Neutrophil (primary cell): ENCODE measurements around the gene SF3B3.

Source experiments
- H3K27ac ChIP-seq: fragments of 200-600 bp; sonication (generic); 2 replicates; pipeline ENCODE4 v1.5.1; 2016; ENCODE audit warnings: mild to moderate bottlenecking, moderate library complexity
- H3K27me3 ChIP-seq: fragments of 200-600 bp; sonication (generic); 2 replicates; pipeline ENCODE4 v1.6.0; 2016; ENCODE audit warnings: mild to moderate bottlenecking
- H3K36me3 ChIP-seq: fragments of 200-600 bp; sonication (generic); 2 replicates; pipeline ENCODE4 v1.5.1; 2017
- H3K4me1 ChIP-seq, 2 experiments: fragments of 200-600 bp in 1 of 2; sonication (generic) in 1 of 2; 1 replicate in 1 of 2; 2 replicates in 1 of 2; pipeline versions ENCODE4 v1.5.1 to v1.6.1; 2013 to 2016; ENCODE audit warnings: low read depth in 1 of 2, low read length in 1 of 2, mild to moderate bottlenecking in 1 of 2, moderate library complexity in 1 of 2; ENCODE audit not compliant: control insufficient read depth in 1 of 2, insufficient read depth in 1 of 2
- H3K4me3 ChIP-seq, 2 experiments: fragments of 200-600 bp in 1 of 2; sonication (generic) in 1 of 2; 1 replicate in 1 of 2; 2 replicates in 1 of 2; pipeline ENCODE4 v1.5.1; 2013 to 2016; ENCODE audit warnings: low read depth in 1 of 2, low read length in 1 of 2, mild to moderate bottlenecking in 1 of 2, moderate library complexity in 1 of 2
- H3K9me3 ChIP-seq: fragments of 200-600 bp; sonication (generic); 2 replicates; pipeline ENCODE4 v1.5.1; 2016
- TF ChIP-seq, protein P1 (sequence below): fragments of 200-600 bp; sonication (generic); IDR thresholded peaks from 2 replicates; pipeline ENCODE4 v1.5.1; 2016; ENCODE audit warnings: antibody characterized with exemption

SF3B3 gene

DNA sequence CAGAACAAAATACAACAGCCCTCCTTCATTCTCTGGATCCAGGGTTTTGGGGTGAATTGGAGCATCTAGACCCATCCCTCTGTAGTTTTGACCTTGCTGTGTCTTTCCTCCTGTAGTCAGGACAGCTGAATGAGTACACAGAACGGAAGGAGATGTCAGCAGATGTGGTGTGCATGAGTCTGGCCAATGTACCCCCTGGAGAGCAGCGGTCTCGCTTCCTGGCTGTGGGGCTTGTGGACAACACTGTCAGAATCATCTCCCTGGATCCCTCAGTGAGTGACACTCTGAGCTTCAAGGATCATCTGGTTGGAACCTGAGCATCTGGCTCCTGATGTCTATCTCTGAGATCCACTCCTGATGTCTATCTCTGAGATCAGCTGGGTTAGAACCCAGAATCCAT lies 32.4 kb downstream of the SF3B3 start:
- Histone ChIP-seq H3K36me3 (peaks cover 98% of the 10 kb centered on the region), H3K9me3 (no peaks in the 10 kb centered on the region), H3K4me3 (no peak overlapping the region), H3K4me1 (no peaks in the 10 kb centered on the region), H3K27ac (no peak overlapping the region), H3K27me3 (no peaks in the 10 kb centered on the region)
- TF ChIP-seq, protein P1, sequence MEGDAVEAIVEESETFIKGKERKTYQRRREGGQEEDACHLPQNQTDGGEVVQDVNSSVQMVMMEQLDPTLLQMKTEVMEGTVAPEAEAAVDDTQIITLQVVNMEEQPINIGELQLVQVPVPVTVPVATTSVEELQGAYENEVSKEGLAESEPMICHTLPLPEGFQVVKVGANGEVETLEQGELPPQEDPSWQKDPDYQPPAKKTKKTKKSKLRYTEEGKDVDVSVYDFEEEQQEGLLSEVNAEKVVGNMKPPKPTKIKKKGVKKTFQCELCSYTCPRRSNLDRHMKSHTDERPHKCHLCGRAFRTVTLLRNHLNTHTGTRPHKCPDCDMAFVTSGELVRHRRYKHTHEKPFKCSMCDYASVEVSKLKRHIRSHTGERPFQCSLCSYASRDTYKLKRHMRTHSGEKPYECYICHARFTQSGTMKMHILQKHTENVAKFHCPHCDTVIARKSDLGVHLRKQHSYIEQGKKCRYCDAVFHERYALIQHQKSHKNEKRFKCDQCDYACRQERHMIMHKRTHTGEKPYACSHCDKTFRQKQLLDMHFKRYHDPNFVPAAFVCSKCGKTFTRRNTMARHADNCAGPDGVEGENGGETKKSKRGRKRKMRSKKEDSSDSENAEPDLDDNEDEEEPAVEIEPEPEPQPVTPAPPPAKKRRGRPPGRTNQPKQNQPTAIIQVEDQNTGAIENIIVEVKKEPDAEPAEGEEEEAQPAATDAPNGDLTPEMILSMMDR = no peak

DNA sequence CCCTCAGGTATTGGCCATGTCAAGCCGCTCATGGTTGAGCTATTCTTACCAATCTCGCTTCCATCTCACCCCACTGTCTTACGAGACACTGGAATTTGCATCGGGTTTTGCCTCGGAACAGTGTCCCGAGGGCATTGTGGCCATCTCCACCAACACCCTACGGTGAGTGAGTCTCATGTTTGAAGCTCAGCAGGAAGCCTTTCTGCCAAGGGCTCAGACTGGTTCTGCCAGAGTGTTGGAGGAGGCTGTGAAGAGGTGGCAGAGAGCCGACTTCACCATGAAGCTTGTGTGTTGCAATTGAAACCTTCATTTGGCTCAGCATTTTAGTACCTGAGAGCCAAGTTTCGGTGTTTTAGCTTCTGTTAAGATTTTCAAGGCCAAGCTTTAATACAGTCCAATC lies 38.0 kb downstream of the SF3B3 start:
- Histone ChIP-seq H3K27ac (no peak overlapping the region), H3K4me3 (no peak overlapping the region)

DNA sequence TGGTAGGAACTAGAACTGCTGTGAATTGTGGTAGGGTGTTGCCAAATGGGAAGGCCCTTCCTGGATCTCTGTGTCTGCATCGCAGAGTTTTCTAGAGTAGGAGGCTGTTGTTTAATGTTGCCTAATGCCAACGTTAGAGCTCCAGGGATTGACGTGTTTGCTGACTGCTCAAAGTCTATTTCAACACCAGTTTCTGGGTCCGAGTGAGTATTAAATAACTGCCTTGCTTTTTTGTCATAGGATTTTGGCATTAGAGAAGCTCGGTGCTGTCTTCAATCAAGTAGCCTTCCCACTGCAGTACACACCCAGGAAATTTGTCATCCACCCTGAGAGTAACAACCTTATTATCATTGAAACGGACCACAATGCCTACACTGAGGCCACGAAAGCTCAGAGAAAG lies 40.0 kb downstream of the SF3B3 start:
- no peaks in the 10 kb centered on the region for H3K4me1 ChIP-seq
- H3K27me3 ChIP-seq = no peaks in the 10 kb centered on the region
- H3K4me3 ChIP-seq = no peak overlapping the region
- no peak overlapping the region for H3K27ac ChIP-seq
- peaks cover 98% of the 10 kb centered on the region for H3K36me3 ChIP-seq
- H3K9me3 ChIP-seq = no peaks in the 10 kb centered on the region
- TF ChIP-seq, protein P1 = no peak

More for the DNA sequence above, 38.0 kb downstream of the SF3B3 start:
- H3K9me3 ChIP-seq = no peaks in the 10 kb centered on the region
- peaks cover 98% of the 10 kb centered on the region for H3K36me3 ChIP-seq
- no peaks in the 10 kb centered on the region for H3K27me3 ChIP-seq
- TF ChIP-seq, protein P1 = no peak
- no peaks in the 10 kb centered on the region for H3K4me1 ChIP-seq

DNA sequence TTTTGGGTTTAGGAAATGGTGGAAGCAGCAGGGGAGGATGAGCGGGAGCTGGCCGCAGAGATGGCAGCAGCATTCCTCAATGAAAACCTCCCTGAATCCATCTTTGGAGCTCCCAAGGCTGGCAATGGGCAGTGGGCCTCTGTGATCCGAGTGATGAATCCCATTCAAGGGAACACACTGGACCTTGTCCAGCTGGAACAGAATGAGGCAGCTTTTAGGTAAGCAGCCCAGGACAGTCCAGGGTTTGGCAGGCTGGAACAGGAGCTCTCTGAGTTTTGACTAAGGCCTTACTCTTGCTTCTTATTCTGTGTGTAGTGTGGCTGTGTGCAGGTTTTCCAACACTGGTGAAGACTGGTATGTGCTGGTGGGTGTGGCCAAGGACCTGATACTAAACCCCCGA lies 41.4 kb downstream of the SF3B3 start:
- Histone ChIP-seq H3K27ac (no peak overlapping the region), H3K27me3 (no peaks in the 10 kb centered on the region), H3K9me3 (no peaks in the 10 kb centered on the region), H3K4me1 (no peaks in the 10 kb centered on the region), H3K36me3 (peaks cover 100% of the 10 kb centered on the region), H3K4me3 (no peak overlapping the region)
- TF ChIP-seq, protein P1 = no peak

DNA sequence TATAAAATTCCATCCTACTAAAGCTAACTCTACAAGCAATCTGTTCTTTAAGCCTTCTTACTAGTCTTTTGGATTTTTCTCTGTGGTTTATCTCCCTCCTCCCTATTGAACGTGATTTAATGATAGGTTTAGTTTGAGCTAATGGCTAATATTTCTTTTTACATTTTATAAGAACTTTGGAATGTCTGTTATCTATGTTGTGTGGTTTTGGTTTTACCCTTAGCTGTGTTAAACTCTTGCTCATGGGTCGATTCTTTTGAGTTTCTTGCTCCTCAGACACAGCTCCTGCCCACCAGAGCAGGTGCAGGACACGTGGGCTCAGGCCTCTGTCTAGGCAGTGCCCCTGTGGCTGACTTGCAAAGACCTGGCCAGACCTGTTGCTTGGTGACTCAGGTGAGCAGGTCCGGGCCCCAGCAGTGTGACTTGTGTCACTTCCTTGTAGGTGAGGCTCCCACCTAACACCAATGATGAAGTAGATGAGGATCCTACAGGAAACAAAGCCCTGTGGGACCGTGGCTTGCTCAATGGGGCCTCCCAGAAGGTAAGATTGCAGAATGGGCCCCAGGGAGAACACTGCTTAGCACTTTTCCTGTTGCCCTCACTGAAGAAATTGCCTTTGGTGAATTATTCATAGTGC lies 45.1 kb downstream of the SF3B3 start:
- Histone ChIP-seq H3K27me3 (no peaks in the 10 kb centered on the region), H3K27ac (no peak overlapping the region), H3K4me1 (no peaks in the 10 kb centered on the region), H3K4me3 (no peak overlapping the region), H3K9me3 (no peaks in the 10 kb centered on the region), H3K36me3 (peaks cover 100% of the 10 kb centered on the region)
- TF ChIP-seq, protein P1 = no peak
